Left lung (tissue), 10 donors: Measurements from ENCODE around the gene KAT8. TPM values are rescaled to one million over a fixed set of nuclear protein-coding genes. Genes with fewer than 3 reads are reported as not detected.
A peak's percentile ranks its signal among the peaks of the same experiment; 100 is the strongest.

ENCODE experiments used
- ATAC-seq: fragments of 200-7000 bp; cut with Tn5 transposase; one replicate; pipeline ENCODE4 v1.9.1; 2020; ENCODE audit warnings: moderate library complexity
- DNase-seq, 4 donors: peaks; one replicate each; pipeline ENCODE4 v3.0.0-alpha.2; 2013 to 2020
- H3K27ac ChIP-seq, 2 donors: fragments of 200-600 bp; sonication (generic) in 1 of 2; one replicate each; pipeline versions ENCODE4 v1.5.0 to v1.8.0; 2020 to 2021
- H3K27me3 ChIP-seq, 2 donors: fragments of 200-600 bp; sonication (generic) in 1 of 2; one replicate each; pipeline versions ENCODE4 v1.5.0 to v1.8.0; 2020 to 2021
- H3K36me3 ChIP-seq, 2 donors: fragments of 200-600 bp; sonication (generic) in 1 of 2; one replicate each; pipeline versions ENCODE4 v1.5.0 to v1.8.0; 2020 to 2021
- H3K4me1 ChIP-seq, 2 donors: fragments of 200-600 bp; one replicate each; pipeline ENCODE4 v1.8.0; 2021
- H3K4me3 ChIP-seq, 2 donors: fragments of 200-600 bp; sonication (generic) in 1 of 2; one replicate each; pipeline versions ENCODE4 v1.5.0 to v1.8.0; 2020 to 2021; ENCODE audit warnings: mild to moderate bottlenecking in 1 of 2
- H3K9me3 ChIP-seq, 2 donors: fragments of 200-600 bp; sonication (generic) in 1 of 2; one replicate each; pipeline versions ENCODE4 v1.5.0 to v1.8.0; 2020 to 2021
- CTCF ChIP-seq, 2 donors: fragments of 200-600 bp; sonication (generic) in 1 of 2; IDR thresholded peaks; one replicate each; pipeline versions ENCODE4 v1.5.0 to v1.8.0; 2021; ENCODE audit warnings: antibody characterized with exemption in 2 of 2
- intact Hi-C, 2 donors: fragments of 100-400 bp; cut with DNase I; formaldehyde crosslinking; loops; one replicate each; pipeline versions ENCODE4 v1.11.2 to v1.14.2; 2022
- polyA plus RNA-seq, 6 donors: library from polyadenylated mRNA; unstranded; fragments of 120-200 nt; gene quantifications; one replicate each; pipeline ENCODE4 v1.2.1, GENCODE V29; 2013; ENCODE audit not compliant: insufficient read length in 6 of 6
- total RNA-seq, 2 donors: library from RNA; stranded (reverse); fragmentation: NEBNext Ultra II Directional; extraction: Animal tissue kit (Norgen Biotek cat#: 25700); gene quantifications; one replicate each; pipeline ENCODE4 v1.2.1, GENCODE V29; 2021
- donor health status: DM: no; HTN: yes; CAD: no.
- donor health status: DM: no; HTN: no; CAD: no.

Gene KAT8
- total and polyA plus RNA-seq, 8 donors, result 49.8 to 74.6 (median 61.0) TPM

- ATAC-seq, result no peak
- TF ChIP-seq CTCF (IDR thresholded peaks at IDR 0.05), result no peak
- H3K27me3 ChIP-seq, result no peaks in the 10 kb centered on the region
- peaks cover 0 to 28% of the 10 kb centered on the region in 2 donors for H3K4me1 ChIP-seq
- no peaks in the 10 kb centered on the region for H3K9me3 ChIP-seq
- H3K4me3 ChIP-seq, result no peak overlapping the region
- H3K36me3 ChIP-seq, result peaks cover 0 to 98% of the 10 kb centered on the region in 2 donors
- intact Hi-C loops, result no loop called here
- no peak for DNase-seq
- H3K27ac ChIP-seq, result no peak overlapping the region
These were observed 34.4 kb upstream of the KAT8 start for GRCh38 chr16:31083081-31083480.

- H3K27ac ChIP-seq, result no peak overlapping the region
- no peak overlapping the region for H3K4me3 ChIP-seq
- DNase-seq (no peak), ATAC-seq (no peak)
- no peaks in the 10 kb centered on the region for H3K9me3 ChIP-seq
- H3K4me1 ChIP-seq, result peaks cover 0 to 28% of the 10 kb centered on the region in 2 donors
- H3K36me3 ChIP-seq, result peaks cover 0 to 98% of the 10 kb centered on the region in 2 donors
- TF ChIP-seq CTCF (IDR thresholded peaks at IDR 0.05), result no peak
- intact Hi-C loops, result no loop called here
- H3K27me3 ChIP-seq, result no peaks in the 10 kb centered on the region
These were observed 33.9 kb upstream of the KAT8 start for GRCh38 chr16:31083556-31083955.

- Histone ChIP-seq H3K4me3 (no peak overlapping the region), H3K4me1 (peaks cover 0 to 27% of the 10 kb centered on the region in 2 donors), H3K27ac (no peak overlapping the region), H3K27me3 (no peaks in the 10 kb centered on the region), H3K36me3 (peaks cover 0 to 98% of the 10 kb centered on the region in 2 donors), H3K9me3 (no peaks in the 10 kb centered on the region)
- TF ChIP-seq CTCF (IDR thresholded peaks at IDR 0.05), result no peak
- DNase-seq, result no peak
- intact Hi-C loops, result no loop called here
- ATAC-seq, result peak; percentile 56
These were observed 33.5 kb upstream of the KAT8 start for GRCh38 chr16:31083981-31084380.

GRCh38 chr16:31084584-31085302 lies 32.7 kb upstream of the KAT8 start:
- no peak for DNase-seq

More at GRCh38 chr16:31084584-31085302, 32.7 kb upstream of the KAT8 start:
- no peaks in the 10 kb centered on the region for H3K27me3 ChIP-seq
- intact Hi-C loops, result no loop called here
- H3K4me3 ChIP-seq, result no peak overlapping the region
- no peaks in the 10 kb centered on the region for H3K9me3 ChIP-seq
- TF ChIP-seq CTCF (IDR thresholded peaks at IDR 0.05), result no peak
- H3K4me1 ChIP-seq, result peaks cover 0 to 20% of the 10 kb centered on the region in 2 donors
- peaks cover 0 to 96% of the 10 kb centered on the region in 2 donors for H3K36me3 ChIP-seq
- ATAC-seq, result no peak
- no peak overlapping the region for H3K27ac ChIP-seq
